Endothelial cell of umbilical vein (primary cell): Measurements from ENCODE around the gene AFDN. TPM values are rescaled to one million over a fixed set of nuclear protein-coding genes. Genes with fewer than 3 reads are reported as not detected.

Experiments
- BruUV-seq: library from RNA; stranded (reverse); fragments of 400-500 nt; replicated peaks from 2 replicates; lab custom pipeline; 2021; lab: Mats Ljungman, UMichigan
- CTCF ChIA-PET: fragments of 300-600, 350-600 bp; sonication (Branson Sonifier 250); formaldehyde crosslinking; loops from one replicate; lab custom pipeline; 2021; ENCODE audit warnings: antibody characterized with exemption, inconsistent platforms; lab: Charles Lee
- POLR2A ChIA-PET: fragments of 300-600, 350-600 bp; sonication (Branson Sonifier 250); formaldehyde crosslinking; loops from one replicate; lab custom pipeline; 2021; ENCODE audit warnings: antibody characterized with exemption, inconsistent platforms; lab: Charles Lee
- DNase-seq: peaks from one replicate; pipeline ENCODE4 v3.0.0-alpha.2; 2011; ENCODE audit warnings: low read depth, low spot score
- FAIRE-seq: peaks from 2 replicates; lab custom pipeline; 2011; peaks lifted over from hg19 to GRCh38; lab: Jason Lieb, UNC
- H2AFZ ChIP-seq: 2 replicates; pipeline ENCODE4 v1.6.0; 2012; ENCODE audit warnings: low read depth, low read length, control low read depth, inconsistent platforms
- H3K27ac ChIP-seq: 2 replicates; pipeline ENCODE4 v1.5.1; 2011; ENCODE audit warnings: low read depth, mild to moderate bottlenecking, control low read depth, low read length, moderate library complexity; ENCODE audit not compliant: insufficient read depth
- H3K27me3 ChIP-seq, 2 experiments: 2 replicates each; pipeline versions ENCODE4 v1.6.0 to v1.6.1; 2011; ENCODE audit warnings: low read length in 2 of 2, mixed read lengths in 1 of 2; ENCODE audit not compliant: control insufficient read depth in 2 of 2, insufficient read depth in 2 of 2
- H3K36me3 ChIP-seq, 2 experiments: 2 replicates in 1 of 2; 3 replicates in 1 of 2; pipeline ENCODE4 v1.5.1; 2011; ENCODE audit warnings: low read length in 2 of 2, mild to moderate bottlenecking in 1 of 2, moderate library complexity in 1 of 2; ENCODE audit not compliant: control insufficient read depth in 2 of 2, insufficient read depth in 2 of 2; ENCODE audit errors: extremely low read depth in 1 of 2
- H3K4me1 ChIP-seq: 3 replicates; pipeline ENCODE4 v1.5.1; 2011; ENCODE audit warnings: mild to moderate bottlenecking, low read length; ENCODE audit not compliant: control insufficient read depth, insufficient read depth; ENCODE audit errors: extremely low read depth
- H3K4me2 ChIP-seq: 2 replicates; pipeline ENCODE4 v1.6.1; 2011; ENCODE audit warnings: low read length, control low read depth, mixed read lengths; ENCODE audit not compliant: insufficient read depth
- H3K4me3 ChIP-seq, 3 experiments: fragments of 200-600 bp in 1 of 3; sonication (generic), shearing (Covaris generic) in 1 of 3; replicated peaks in 1 of 3; 2 replicates each; pipeline ENCODE4 v1.5.1; 2011 to 2016; ENCODE audit warnings: control low read depth in 3 of 3, low read length in 3 of 3, mild to moderate bottlenecking in 2 of 3, inconsistent platforms in 1 of 3, low read depth in 1 of 3, moderate library complexity in 1 of 3; ENCODE audit not compliant: insufficient read depth in 1 of 3
- H3K79me2 ChIP-seq: 2 replicates; pipeline ENCODE4 v1.6.0; 2012; ENCODE audit warnings: low read length, inconsistent platforms; ENCODE audit not compliant: control insufficient read depth, insufficient read depth
- H3K9ac ChIP-seq: replicated peaks from 2 replicates; pipeline ENCODE3; 2011; ENCODE audit warnings: low read length, control low read depth; ENCODE audit not compliant: insufficient read depth; ENCODE audit errors: extremely low read depth
- H3K9me1 ChIP-seq: replicated peaks from 3 replicates; pipeline ENCODE4 v1.6.0; 2011; ENCODE audit warnings: mild to moderate bottlenecking, low read length; ENCODE audit not compliant: control insufficient read depth, insufficient read depth; ENCODE audit errors: extremely low read depth
- H3K9me3 ChIP-seq: replicated peaks from 2 replicates; pipeline ENCODE4 v1.5.1; 2012; ENCODE audit warnings: low read length, inconsistent platforms; ENCODE audit not compliant: control insufficient read depth, insufficient read depth
- H4K20me1 ChIP-seq: replicated peaks from 2 replicates; pipeline ENCODE3; 2011; ENCODE audit warnings: mild to moderate bottlenecking, low read length; ENCODE audit not compliant: control insufficient read depth, insufficient read depth; ENCODE audit errors: extremely low read depth
- CTCF ChIP-seq, 2 donors: IDR thresholded peaks; 1 replicate in 1 of 2; 2 replicates in 1 of 2; pipeline ENCODE4 v1.5.1; 2011; ENCODE audit warnings: low read length in 2 of 2, mild to moderate bottlenecking in 2 of 2, moderate library complexity in 2 of 2, control low read depth in 1 of 2, inconsistent platforms in 1 of 2, low read depth in 1 of 2; ENCODE audit not compliant: insufficient read depth in 1 of 2; ENCODE audit errors: extremely low read depth in 1 of 2
- FOS ChIP-seq: IDR thresholded peaks from 2 replicates; pipeline ENCODE4 v1.6.1; 2011; ENCODE audit warnings: mild to moderate bottlenecking, low read length, moderate library complexity, borderline replicate concordance; ENCODE audit not compliant: insufficient read depth
- GATA2 ChIP-seq: IDR thresholded peaks from 2 replicates; pipeline ENCODE4 v1.7.0; 2011; ENCODE audit warnings: low read depth, mild to moderate bottlenecking, moderate library complexity, mixed read lengths, low read length; ENCODE audit not compliant: insufficient read length, insufficient read depth
- MAX ChIP-seq: IDR thresholded peaks from 2 replicates; pipeline ENCODE4 v1.6.1; 2011; ENCODE audit not compliant: insufficient read depth, insufficient read length
- POLR2A ChIP-seq: IDR thresholded peaks from 2 replicates; pipeline ENCODE4 v1.6.1; 2012; ENCODE audit warnings: low read depth, mild to moderate bottlenecking, control low read depth, low read length
- POLR2AphosphoS5 ChIP-seq: IDR thresholded peaks from 2 replicates; pipeline ENCODE4 v1.6.1; 2012; ENCODE audit warnings: low read depth, mild to moderate bottlenecking, control low read depth, low read length, moderate library complexity; ENCODE audit not compliant: insufficient read depth
- dilution Hi-C: fragments of 300-500 bp; cut with MboI; formaldehyde crosslinking; loops from one replicate; pipeline ENCODE4 v1.15.0; 2019; ENCODE audit warnings: low sequenced_read_pairs; ENCODE audit not compliant: extremely low pct_ligation_motif_present
- intact Hi-C: fragments of 100-400 bp; cut with micrococcal nuclease; formaldehyde crosslinking; loops from one replicate; pipeline ENCODE4 v1.10.0; 2022
- polyA plus RNA-seq, 4 experiments: library from polyadenylated mRNA; depleted of rRNA in 3 of 4; stranded (reverse) in 3 of 4; unstranded in 1 of 4; fragments of >200 nt; gene quantifications; 2 replicates each; pipeline versions ENCODE4 v1.2.1 to v1.2.3, GENCODE V29; 2011 to 2012; ENCODE audit warnings: missing spikeins in 1 of 4
- total RNA-seq: library from RNA; stranded (reverse); gene quantifications from 2 replicates; pipeline ENCODE4 v1.2.3, GENCODE V29; 2021

The AFDN gene
- total and polyA plus RNA-seq, 2 donors (not counting 3 experiments of a cell fraction or from before 2014, with no cell fraction given), result 31.0 to 134 TPM

GRCh38 chr6:167791780-167792478, 34.8 kb upstream of the AFDN start:
- Histone ChIP-seq H3K36me3 (no peaks in the 10 kb centered on the region), H2AFZ (no peak overlapping the region), H3K27me3 (peaks cover 18 to 28% of the 10 kb centered on the region in 2 experiments), H3K9me3 (no peaks in the 10 kb centered on the region), H4K20me1 (no peaks in the 10 kb centered on the region), H3K79me2 (no peaks in the 10 kb centered on the region), H3K27ac (no peak overlapping the region), H3K4me2 (no peak overlapping the region), H3K9me1 (no peaks in the 10 kb centered on the region), H3K9ac (no peak overlapping the region), H3K4me3 (no peak overlapping the region), H3K4me1 (no peaks in the 10 kb centered on the region)
- no peak for DNase-seq
- no TSS peak for BruUV-seq
- CTCF ChIA-PET, result interaction anchor here (1.6 kb wide), 1 partner anchor 296 kb away, joined by 3 read pairs; no protein-coding TSS in a partner anchor
- dilution Hi-C loops (no loop called here), intact Hi-C loops (loop anchor here (10.0 kb wide), 1 partner anchor 307 kb away; no protein-coding TSS in a partner anchor)
- no peak for TF ChIP-seq POLR2A
- TF ChIP-seq MAX, result no peak
- no peak for TF ChIP-seq CTCF (IDR thresholded peaks at IDR 0.05; ENCODE audit: extremely low read depth in 1 of 2, insufficient read depth in 1 of 2, low read depth in 1 of 2, low read length in 2 of 2)
- no peak for TF ChIP-seq FOS
- TF ChIP-seq GATA2, result no peak
- no peak for TF ChIP-seq POLR2AphosphoS5
- FAIRE-seq, result no peak
- POLR2A ChIA-PET, result no interaction called here
